Fibroblast of the aortic adventitia (primary cell): Measurements from ENCODE around the gene ATXN10. TPM values are rescaled to one million over a fixed set of nuclear protein-coding genes. Genes with fewer than 3 reads are reported as not detected.
A peak's percentile ranks its signal among the peaks of the same experiment; 100 is the strongest.

ENCODE experiments used
- DNase-seq: peaks from one replicate; pipeline ENCODE4 v3.0.0-alpha.2; 2010; ENCODE audit warnings: low read depth
- H3K4me3 ChIP-seq: 2 replicates; pipeline ENCODE4 v1.5.1; 2011; ENCODE audit warnings: low read depth, mild to moderate bottlenecking, control low read depth, low read length, moderate library complexity
- CTCF ChIP-seq: IDR thresholded peaks from 2 replicates; pipeline ENCODE4 v1.5.1; 2011; ENCODE audit warnings: mild to moderate bottlenecking, low read length, control low read depth, inconsistent platforms; ENCODE audit not compliant: insufficient read depth
- total RNA-seq: library from RNA; depleted of rRNA; stranded (reverse); fragments of >200 nt; gene quantifications from 2 replicates; pipeline ENCODE4 v1.2.3, GENCODE V29; 2012; ENCODE audit warnings: low replicate concordance

ATXN10 gene
- total RNA-seq, 1 donor, result 130 TPM

GRCh38 chr22:45692549-45692948 lies 20.9 kb downstream of the ATXN10 start:
- no peak overlapping the region for H3K4me3 ChIP-seq
- no peak for TF ChIP-seq CTCF
- peak; percentile 73 for DNase-seq

GRCh38 chr22:45693835-45694234 lies 22.2 kb downstream of the ATXN10 start:
- H3K4me3 ChIP-seq, result no peak overlapping the region
- no peak for DNase-seq
- TF ChIP-seq CTCF, result no peak

- no peak for TF ChIP-seq CTCF
- DNase-seq, result no peak
- no peak overlapping the region for H3K4me3 ChIP-seq
Observed at GRCh38 chr22:45696227-45696626, 24.6 kb downstream of the ATXN10 start.

GRCh38 chr22:45698094-45698493 lies 26.5 kb downstream of the ATXN10 start:
- no peak for TF ChIP-seq CTCF
- H3K4me3 ChIP-seq, result no peak overlapping the region
- DNase-seq, result no peak

- no peak for TF ChIP-seq CTCF
- no peak overlapping the region for H3K4me3 ChIP-seq
- DNase-seq, result no peak
Observed at GRCh38 chr22:45702981-45703380, 31.3 kb downstream of the ATXN10 start.

- H3K4me3 ChIP-seq, result no peak overlapping the region
- DNase-seq, result no peak
- no peak for TF ChIP-seq CTCF
Observed at GRCh38 chr22:45703758-45704157, 32.1 kb downstream of the ATXN10 start.

GRCh38 chr22:45704648-45705047 lies 33.0 kb downstream of the ATXN10 start:
- H3K4me3 ChIP-seq, result no peak overlapping the region
- no peak for TF ChIP-seq CTCF
- DNase-seq, result no peak
